GM21423 (cell line): Measurements from ENCODE around the gene TMSB15C.
A peak's percentile ranks its signal among the peaks of the same experiment; 100 is the strongest.
"Not testable (repeated sequence)": the region's sequence is repeated elsewhere in the genome, so short reads cannot be mapped to it uniquely, and the experiment has no call there.

Experiments used
- ATAC-seq: cut with Tn5 transposase; IDR thresholded peaks from one replicate; pipeline ENCODE4 v1.9.1; 2021; ENCODE audit warnings: mild to moderate bottlenecking, moderate library complexity; ENCODE audit not compliant: unreplicated experiment

Gene TMSB15C

DNA sequence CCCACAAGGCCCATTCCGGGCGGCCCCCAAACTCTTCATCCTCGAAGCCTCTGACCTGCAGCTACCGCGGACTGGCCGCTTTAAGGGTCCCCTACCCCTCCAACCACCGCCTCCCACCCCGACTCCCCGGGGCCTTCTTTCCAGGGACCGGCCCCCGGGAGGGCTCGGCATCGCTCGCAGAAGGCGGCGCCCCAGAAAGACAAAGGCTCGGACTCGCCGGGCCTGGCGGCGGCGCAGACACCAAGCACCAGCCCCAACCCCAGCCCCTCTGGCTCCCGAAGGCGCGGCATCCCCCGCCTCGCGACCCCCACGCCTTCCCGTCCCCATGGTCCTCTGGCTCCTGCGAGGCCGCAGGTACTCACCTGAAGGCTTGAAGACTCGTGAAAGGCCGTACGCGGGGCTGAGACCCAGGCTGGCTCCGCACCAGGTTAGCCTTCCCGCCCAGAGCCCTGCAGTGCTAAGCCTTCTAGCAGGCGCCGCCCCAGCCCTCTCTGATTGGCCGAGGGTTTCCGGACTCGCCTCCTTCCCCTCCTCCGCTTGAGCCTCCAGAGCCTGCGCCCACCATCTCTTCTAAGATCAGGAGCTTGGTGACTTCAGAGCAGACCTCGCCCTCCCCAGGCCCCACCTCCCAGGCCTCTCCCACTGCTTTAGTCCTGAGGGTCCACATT, at the start of gene TMSB15C:
Gene TMSB15C (minus strand): TSS at position 459 of the 668 bp plus-strand sequence.
- peak; percentile 99 for ATAC-seq

DNA sequence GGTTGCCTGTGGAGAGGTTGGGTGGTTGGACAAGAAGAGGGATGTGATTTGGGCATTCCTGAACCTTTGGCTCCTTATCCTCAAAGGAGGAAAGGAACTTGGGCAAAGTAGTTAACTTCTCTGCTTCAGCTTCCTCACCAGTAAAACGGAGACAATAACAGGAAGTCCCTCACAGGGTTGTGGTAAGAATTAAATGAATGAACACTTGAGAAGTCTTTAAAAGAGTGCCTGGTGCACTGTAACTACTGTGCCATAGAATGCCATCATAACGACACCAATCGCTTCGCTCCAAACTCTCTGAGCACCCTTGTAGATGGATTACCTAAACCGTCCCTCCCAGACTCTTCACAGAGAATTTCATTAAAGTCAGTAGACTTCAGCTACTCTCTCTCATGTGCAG, 46.8 kb upstream of the TMSB15C start:
- peak; percentile 71 for ATAC-seq

DNA sequence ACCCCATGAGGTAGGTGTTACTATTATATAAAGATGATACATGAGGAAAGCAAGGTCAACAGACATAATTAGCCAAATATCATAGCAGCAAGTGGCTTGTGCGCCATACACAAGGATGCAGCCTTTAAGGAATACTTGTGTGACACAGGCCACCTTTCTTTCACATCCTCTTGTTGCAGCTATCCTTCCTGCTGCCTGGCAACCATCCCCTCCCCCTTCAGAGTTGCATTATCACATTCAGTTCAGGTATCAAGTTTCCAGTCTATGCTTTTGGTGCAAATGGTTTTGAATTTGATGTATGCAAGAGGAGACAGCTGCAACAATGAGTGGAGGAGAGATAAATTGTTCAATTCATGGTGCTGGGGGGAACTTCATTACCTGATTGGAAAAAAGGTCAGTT, 42.7 kb upstream of the TMSB15C start:
- ATAC-seq: no peak

DNA sequence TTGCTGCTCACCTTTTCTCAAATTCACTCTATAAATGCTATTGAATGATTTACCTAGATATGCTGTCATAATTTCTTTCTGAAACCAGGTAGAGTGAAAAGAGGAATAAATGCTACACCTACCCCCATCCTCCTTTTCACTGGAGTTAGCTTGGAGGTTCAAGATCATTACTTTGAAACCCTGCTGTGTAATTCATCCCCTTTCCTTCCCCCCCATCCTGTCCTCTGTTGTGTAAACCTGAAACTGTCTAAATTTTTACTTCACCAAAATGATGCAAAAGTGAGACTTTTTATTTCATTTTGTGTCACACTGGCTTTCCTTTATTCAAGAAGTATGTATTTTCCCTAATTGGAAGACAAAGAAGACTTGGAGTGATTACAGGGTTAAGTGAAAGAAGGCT, 41.7 kb upstream of the TMSB15C start:
- ATAC-seq: no peak

DNA sequence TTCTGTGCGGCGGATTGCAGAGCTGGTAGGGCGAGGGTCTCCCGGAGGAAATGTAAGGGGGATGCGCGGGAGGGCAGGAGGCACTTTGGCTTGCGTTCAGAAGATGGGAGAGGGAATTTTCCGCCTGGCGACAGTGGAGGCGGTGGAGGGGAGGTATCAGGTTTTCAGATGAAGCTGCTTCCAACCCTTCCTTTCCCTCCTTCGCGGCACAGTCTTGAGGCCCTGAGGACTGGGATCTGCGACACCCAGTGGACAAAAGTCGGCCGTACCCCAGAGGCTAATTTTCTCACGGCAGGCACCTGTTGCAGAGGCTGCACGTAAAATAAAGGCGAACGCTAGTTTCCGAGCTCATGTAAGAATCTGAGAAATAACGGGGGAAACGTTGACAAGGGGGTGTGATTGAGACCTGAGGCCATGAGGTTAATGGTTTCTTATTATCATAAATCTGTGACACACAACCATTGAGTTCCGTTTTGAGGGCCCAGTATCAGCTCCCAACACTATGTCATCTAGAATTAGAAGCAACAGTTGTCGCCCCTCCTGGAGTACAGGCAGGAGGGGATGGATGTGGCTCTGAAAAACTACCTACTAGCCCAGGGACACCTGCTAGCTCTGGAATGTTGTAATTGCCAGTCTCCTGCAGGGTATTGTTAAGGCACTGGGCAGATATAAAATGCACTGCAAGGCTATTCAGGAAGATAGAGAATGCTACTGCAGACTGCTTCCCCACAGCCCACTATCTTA, 37.4 kb upstream of the TMSB15C start:
- ATAC-seq: peak; percentile 45

DNA sequence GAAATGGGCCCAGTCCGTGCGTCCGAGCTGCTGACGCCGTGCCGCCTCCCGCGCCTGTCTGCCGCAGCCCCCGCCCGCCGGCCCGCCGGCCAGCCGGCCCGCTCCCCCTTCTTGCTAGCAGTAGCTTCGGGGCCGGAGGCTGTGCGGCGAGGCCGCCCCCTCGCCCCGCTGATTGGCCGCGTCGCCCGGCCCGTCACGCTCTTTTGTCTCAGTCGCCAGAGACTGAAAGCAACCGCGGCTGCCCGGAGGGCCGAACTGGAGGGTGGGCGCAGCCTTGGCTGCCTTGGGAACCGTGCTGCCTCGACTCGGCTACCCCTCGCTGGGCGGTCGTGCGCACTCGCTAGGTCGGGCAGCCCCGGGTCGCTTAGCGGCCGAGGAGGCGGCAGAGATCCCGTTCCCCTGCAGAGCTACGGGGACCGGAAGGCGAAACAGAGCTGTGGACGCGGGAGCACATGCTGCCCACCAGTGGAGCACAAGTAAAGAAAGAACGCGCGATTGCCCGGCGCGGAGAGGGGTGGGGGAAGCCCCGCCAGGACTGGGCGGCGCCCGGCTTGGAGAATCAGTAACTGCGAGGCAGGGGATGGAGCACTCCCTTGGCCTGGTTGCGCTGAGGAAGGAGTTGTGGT, 36.4 kb upstream of the TMSB15C start, which contains the start of gene ZCCHC18:
Gene ZCCHC18 (plus strand): TSS at position 198 of the 626 bp plus-strand sequence. CDS start 1,589 bp downstream, outside the sequence.
- ATAC-seq: peak; percentile 67

DNA sequence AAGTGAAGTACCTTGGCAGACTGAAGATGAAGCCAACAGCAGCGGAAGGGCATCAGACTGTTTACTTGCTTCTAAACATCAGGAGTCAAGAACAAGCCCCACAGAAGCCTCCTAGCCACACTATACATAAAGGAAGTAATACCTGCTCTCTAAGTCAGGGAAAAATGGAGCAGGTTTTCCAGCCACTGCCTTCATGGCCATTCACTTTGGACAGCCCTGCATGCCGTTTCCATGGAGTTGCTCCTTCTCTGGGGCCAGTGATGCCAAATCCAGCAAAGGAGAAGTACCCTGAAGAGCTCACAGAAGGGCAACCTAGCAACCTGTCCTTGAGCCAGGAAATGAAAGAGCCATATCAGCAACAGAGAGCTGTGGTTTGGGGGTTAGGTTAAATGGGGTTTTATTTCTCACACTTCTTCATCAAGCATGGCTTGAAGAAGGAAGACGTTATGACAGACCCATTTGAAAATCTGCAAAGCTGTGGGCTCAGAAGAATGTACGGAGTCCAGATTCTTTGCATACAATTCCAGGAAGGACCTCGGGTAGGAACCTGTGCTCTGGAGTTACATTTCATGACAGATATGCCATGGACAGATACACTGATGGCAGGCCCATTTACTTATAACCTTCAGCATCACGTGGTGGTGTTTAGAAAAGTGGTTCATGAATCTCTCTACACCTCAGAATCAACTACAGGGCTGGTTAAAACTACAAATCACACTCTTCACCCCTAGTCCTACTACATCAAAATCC, 34.6 kb upstream of the TMSB15C start:
- peak; percentile 45 for ATAC-seq

DNA sequence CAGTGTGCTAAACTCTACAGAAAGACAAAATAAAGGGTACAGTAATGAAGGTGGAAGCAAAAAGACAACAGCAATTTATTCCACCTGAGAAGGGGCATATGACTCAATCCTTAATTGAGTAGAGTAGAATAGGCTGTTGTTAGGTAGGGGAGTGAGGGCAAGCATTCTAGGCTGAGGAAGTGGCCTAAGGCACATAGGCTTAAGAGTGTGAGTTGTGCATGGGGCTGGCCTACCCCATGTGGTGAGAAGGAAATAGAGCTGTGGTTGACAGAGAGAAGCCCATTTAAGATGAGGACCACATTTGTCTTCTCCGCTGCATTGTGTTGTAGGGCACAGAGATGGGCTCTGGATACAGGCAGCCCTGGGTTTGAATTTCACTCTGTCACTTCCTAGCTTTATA, 32.9 kb upstream of the TMSB15C start:
- ATAC-seq: no peak

DNA sequence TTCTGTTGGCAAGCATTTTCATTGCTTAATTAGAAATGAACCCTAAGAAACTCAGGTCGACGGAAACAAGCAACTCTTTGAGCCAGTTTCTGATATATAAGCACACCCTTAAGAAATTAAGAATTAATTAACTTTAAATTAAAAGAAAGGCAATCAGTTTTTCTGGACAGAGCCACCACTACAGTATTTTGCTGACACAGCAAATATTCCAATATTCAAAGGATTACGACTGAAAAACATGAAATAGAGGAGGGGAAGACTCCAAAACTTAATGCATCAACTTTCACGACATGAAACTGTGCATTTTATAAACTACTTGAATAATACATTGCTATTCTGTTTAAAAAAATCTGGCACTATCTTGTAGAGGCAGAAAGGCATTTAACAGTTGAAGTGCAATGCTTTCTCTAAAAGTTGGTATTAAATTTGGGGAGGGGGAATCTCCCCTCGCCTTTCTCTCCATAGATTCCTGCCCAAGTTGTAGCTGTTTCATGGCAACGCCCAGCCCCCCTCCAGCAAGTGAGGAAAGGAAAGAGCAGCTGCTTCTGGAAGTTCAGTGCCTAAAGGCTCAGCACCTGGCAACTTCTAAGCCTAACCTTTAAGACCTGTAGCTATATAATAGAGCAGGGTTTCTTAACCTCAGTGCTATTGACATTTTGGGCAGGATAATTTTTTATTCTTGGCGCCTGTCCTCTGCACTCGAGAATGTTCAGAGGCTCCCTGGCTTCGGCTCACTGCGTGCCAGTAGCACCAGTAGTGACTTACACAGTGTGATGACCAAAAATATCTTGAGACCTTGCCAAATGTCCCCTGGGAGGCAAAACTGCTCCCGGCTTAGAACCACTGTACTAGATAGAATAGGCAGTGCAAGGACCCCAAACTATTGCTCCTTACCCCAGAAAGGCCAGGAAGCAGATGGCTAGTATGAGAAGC, 29.6 kb upstream of the TMSB15C start:
- ATAC-seq: no peak

DNA sequence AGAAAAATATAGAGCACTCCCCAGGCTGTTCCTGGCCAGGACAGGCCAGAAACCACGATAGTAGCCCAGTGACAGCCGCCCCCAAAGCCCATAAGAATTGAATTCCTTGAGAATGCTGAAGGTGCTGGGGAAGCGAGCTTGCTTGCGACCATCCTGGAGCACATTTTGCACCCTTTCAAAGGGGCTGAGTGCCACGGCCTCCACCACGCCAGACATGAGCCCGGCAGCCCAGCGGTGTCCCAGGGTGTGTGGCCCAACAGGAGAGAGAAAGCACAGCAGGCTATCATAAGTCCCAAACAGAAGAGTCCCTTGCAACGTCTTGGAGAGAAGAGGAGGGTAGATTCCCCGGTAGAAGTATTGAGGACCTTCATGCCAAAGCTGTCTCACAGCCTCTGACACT, 28.6 kb upstream of the TMSB15C start:
- no peak for ATAC-seq

DNA sequence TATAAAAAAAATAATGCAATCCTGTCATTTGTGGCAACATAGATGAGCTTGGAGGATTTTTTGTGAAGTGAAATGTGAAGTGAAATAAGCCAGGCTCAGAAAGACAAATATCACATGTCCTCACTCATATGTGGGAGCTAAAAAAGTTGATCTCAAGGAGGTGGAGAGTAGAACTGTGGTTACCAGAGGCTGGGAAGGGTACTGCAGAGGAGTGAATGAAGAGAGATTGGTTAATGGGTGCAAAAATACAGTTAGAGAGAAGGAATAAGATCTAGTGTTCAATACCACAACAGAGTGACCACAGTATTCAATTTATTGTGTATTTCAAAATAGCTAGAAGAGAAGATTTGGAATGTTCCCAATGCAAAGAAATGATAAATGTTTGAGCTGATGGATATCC, 22.9 kb upstream of the TMSB15C start:
- ATAC-seq: no peak

DNA sequence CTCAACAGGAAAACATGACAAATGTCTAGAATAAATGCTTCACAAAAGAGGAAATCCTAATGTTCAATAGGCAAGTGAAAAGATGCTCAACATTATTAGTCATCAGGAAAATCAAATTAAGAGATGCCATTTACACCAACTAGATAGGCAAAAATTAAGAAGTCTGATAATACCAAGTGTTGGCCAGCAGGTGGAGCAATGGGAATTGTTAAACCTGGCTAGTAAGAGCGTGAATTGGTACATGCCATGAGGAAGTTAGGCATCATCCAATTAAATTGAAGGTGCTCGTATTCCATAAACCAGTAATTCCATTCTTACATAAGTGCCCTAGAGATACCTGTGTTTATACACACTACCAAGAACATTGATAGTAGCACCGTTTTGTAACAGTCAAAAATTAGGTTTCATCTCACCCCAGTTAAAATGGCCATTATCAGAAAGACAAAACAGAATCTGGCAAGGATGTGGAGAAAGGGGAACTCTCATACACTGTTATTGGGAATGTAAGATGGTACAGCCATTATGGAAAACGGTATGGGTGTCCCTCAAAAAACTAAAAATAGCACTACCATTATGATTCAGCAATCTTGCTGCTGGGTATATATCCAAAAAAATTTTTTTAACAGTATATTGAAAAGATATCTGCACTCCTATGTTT, 22.2 kb upstream of the TMSB15C start:
- ATAC-seq: peak; percentile 64

DNA sequence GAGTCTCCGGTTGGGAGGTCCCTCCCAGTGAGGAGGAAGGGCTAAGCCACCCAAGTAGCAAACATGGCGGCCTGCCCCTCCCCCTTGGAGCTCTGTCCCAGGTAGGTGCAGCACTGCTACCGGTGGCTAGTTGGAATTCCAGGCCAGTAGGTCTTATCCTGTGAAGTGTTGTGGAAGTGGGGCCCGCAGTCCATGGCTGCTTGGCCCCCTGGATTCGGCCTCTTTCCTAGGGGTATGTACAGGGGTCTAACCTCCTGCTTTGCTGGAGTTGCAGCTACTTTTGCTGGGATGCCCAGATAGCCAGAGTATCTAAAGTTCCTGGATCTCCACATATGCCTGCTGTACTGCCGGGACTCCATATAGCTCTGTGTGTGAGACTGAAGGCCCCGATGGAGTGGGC, 9.9 kb upstream of the TMSB15C start:
- ATAC-seq: no peak

DNA sequence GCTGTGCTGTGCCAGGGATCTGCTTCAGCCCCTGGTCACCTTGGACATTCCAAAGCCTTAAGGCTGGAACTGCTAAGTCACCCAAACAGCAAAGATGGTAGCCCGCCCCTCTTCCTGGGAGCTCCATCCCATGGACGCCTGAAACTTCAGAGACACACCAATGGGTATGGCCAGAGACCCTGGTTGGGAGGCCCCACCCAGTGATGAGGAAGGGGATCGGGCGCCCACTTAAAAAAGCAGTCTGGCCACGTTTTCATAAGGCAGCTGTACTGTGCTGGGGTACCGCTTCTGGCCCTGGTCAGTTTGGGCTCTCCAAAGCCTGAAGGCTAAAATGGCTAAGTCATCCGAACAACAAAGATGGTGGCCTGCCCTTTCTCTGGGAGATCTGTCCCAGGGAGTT, 9.4 kb upstream of the TMSB15C start:
- no peak for ATAC-seq

DNA sequence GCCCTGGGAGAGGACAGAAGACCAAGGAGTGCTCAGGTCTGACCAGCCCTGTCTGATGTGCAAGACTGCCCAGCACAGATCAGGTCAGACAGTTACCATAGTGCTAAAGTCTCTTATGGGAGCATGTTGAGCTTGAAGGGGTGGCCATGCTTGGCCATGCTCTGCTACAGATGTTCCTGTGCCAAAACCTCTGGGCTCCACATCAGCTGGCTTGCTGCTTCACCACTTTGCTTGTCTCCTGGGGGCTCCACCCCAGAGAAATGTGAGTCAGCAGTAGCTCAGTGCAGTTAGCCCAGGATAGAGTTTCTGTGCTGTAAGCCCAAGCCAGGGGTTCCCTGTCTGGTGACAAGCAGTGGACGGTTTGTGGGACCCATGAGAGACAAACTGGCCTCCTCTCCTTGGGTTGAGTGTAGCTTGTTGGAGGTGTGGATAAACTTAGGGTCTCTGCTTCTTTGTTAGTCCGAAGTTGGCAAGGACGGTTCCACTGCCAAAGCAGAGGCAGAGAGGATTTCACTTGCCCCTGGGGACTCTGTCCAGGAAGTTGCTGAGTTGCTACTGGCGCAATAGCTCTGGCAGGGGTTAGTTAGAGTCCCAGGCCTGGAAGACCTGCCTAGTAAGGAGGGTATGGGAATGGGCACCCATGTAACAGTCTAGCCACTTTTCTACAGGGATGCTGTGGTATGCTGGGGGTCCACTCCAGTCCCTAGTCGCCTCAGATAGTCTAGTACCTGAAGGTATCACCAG, 8.7 kb upstream of the TMSB15C start:
- no peak for ATAC-seq

DNA sequence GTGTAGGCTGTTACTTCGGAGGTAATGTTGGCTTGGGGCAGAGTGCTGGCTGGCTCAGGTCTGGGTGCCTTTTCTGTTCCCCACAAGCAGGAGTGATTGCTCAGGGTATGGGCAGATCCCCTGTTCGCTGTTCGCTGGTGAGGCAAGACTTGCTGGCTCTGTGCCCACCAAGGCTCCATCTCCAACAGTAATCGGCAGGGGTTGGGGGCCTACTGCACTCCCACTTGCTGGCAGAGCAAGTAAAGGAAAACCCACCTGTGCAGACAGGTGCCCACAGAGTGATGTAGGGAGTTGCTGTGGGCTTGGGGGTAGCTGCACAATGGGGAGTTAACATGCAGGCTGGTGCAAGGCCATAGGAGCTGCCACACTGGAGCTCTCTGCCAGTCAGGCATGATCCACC, 8.0 kb upstream of the TMSB15C start:
- no peak for ATAC-seq

DNA sequence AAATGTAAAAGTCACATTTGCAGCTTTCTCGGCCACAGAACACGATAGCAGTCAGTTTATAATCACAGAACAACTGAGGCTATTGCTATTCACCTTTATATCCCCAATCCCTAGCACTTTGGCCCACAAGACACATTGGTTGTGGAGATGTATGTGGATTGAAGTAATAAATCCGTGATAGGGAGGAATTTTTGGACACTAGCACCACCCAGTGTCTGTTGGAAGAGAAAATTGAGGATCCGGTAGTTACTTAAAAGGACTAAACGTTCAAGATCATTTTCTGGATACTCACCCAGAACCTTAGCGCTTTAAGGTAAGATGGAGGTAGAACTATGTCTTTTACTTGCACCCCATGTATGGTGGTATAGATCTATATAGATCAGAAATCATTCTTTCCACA, 1.8 kb upstream of the TMSB15C start:
- ATAC-seq: not testable (repeated sequence)

DNA sequence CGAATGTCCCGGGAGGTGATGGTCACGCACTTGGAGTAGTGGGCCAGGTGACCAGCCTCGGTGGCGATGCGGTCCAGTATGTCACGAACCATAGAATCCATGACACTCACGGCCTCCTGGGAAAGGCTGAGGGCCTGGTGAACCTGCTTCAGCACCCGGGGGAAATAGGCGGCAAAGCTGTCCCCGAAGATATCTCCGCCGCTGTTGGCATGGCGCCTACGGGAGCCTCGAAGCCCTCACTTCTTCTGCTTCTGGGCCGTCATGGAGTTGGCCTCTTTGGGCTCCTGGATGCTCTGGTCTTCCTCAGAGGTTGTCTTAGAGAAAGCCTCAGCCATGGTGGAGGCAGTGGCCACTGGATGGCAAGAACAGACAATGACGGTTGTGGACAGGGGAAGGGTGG, 13.4 kb downstream of the TMSB15C start:
- ATAC-seq: not testable (repeated sequence)

DNA sequence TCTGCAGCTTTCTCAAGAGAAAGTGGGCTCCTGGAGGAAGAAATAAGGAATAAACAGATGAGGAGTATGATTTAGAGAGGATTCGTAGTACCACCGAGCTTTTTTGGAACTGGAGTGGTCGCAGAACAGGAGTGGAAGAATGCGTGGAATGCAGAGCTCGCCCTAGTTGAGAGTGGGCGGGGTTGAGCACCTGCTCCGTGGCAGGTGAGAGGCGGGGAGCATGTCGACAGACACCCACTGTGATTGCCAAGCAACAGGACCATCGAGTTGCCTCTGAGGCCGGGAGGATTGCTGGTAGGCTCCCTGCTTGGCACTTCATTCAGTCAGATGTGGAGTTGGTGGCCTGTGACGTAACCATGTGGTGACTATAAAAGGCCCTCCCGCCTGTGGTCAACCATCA, 21.1 kb downstream of the TMSB15C start:
- not testable (repeated sequence) for ATAC-seq
